GM21528 (cell line): Measurements from ENCODE around the gene TMEM59.
"Not testable (repeated sequence)": the region's sequence is repeated elsewhere in the genome, so short reads cannot be mapped to it uniquely, and the experiment has no call there.

Source experiments
- ATAC-seq: cut with Tn5 transposase; IDR thresholded peaks from one replicate; pipeline ENCODE4 v1.9.1; 2021; ENCODE audit warnings: mild to moderate bottlenecking, moderate library complexity; ENCODE audit not compliant: unreplicated experiment, low FRiP score

The TMEM59 gene

GRCh38 chr1:54014009-54014629 is 38.9 kb downstream of the TMEM59 start:
- no peak for ATAC-seq

- ATAC-seq = no peak
These were observed 39.5 kb downstream of the TMEM59 start for GRCh38 chr1:54013393-54014008.

- ATAC-seq = no peak
These were observed 40.1 kb downstream of the TMEM59 start for GRCh38 chr1:54012863-54013262.

GRCh38 chr1:54012008-54012325 is 41.0 kb downstream of the TMEM59 start:
- no peak for ATAC-seq

GRCh38 chr1:54011316-54012007 is 41.5 kb downstream of the TMEM59 start:
- no peak for ATAC-seq

- ATAC-seq = no peak
These were observed 42.4 kb downstream of the TMEM59 start for GRCh38 chr1:54010415-54011117.

- ATAC-seq = no peak
These were observed 43.6 kb downstream of the TMEM59 start for GRCh38 chr1:54009406-54009805.

GRCh38 chr1:54008876-54009275 is 44.1 kb downstream of the TMEM59 start:
- no peak for ATAC-seq

GRCh38 chr1:54007613-54008012 is 45.4 kb downstream of the TMEM59 start:
- ATAC-seq = no peak

GRCh38 chr1:54006508-54006907 is 46.5 kb downstream of the TMEM59 start:
- no peak for ATAC-seq

GRCh38 chr1:54004481-54005049 is 48.4 kb downstream of the TMEM59 start:
- ATAC-seq = no peak

GRCh38 chr1:54003750-54004480 is 49.1 kb downstream of the TMEM59 start:
- ATAC-seq = not testable (repeated sequence)

- no peak for ATAC-seq
These were observed 49.8 kb downstream of the TMEM59 start for GRCh38 chr1:54003249-54003646.

- no peak for ATAC-seq
These were observed 50.3 kb downstream of the TMEM59 start for GRCh38 chr1:54002544-54003248.

- no peak for ATAC-seq
These were observed 51.4 kb downstream of the TMEM59 start for GRCh38 chr1:54001591-54001990.

- no peak for ATAC-seq
These were observed 53.1 kb downstream of the TMEM59 start for GRCh38 chr1:53999920-54000319.

- no peak for ATAC-seq
These were observed 54.8 kb downstream of the TMEM59 start for GRCh38 chr1:53998223-53998622.

- no peak for ATAC-seq
These were observed 57.3 kb downstream of the TMEM59 start for GRCh38 chr1:53995683-53996082.

GRCh38 chr1:53994516-53994915 is 58.5 kb downstream of the TMEM59 start:
- not testable (repeated sequence) for ATAC-seq
